Inferior parietal cortex (tissue), 1 donor: ENCODE measurements around the gene LHFPL3.
"Not testable (repeated sequence)": the region's sequence is repeated elsewhere in the genome, so short reads cannot be mapped to it uniquely, and the experiment has no call there.

ENCODE experiments used
- DNase-seq: peaks from one replicate; pipeline ENCODE4 v3.0.0-alpha.2; 2016; ENCODE audit errors: extremely low spot score

The LHFPL3 gene

DNA sequence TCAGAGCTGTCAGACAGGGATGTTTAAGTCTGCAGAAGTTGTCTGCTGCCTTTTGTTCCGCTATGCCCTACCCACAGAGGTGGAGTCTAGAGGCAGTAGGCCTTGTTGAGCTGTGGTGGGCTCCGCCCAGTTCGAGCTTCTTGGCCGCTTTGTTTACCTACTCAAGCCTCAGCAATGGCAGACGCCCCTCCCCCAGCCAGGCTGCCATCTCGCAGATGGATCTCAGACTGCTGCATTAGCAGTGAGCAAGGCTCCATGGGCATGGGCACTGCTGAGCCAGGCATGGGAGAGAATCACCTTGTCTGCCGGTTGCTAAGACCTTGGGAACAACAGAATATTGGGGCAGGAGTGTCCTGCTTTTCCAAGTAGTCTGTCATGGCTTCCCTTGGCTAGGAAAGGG, 267.2 kb downstream of the LHFPL3 start:
- DNase-seq = not testable (repeated sequence)

DNA sequence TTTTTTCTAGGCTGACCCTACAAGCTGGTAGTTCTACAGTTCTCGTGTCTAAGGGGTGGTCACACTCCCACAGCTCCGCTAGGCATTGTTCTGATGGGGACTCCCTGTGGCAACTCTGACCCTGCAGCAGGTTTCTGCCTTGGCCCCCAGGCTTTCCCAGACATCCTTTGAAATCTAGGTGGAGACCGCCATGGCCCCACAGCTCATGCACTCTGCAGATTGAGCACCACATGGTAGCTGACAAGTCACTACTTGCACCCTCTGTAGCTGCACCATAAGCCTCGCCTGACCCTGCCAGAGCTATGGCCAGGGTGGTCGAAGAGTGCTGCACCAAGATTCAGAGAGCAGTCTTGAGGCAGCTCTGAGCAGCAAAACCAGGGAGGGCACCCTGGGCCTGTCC, 275.6 kb downstream of the LHFPL3 start:
- no peak for DNase-seq

DNA sequence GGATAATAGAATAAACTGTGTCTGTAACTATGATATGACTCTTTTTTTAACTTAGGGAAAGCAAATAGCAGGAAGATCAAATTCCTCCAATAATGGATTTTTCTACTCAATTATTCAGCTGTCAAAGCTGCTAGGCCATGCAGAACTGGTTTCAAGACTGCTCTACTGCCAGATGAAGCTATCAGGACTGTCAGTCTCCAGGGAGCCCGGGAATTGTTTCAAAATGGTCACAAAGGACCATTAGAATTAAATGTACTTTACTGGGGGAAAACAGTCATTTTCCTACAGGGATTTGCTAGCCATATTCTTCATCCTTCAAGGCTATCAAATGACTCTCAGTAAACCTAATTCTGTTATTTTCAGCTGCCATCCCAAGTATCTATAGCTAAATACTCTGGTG, 276.3 kb downstream of the LHFPL3 start:
- DNase-seq = no peak

DNA sequence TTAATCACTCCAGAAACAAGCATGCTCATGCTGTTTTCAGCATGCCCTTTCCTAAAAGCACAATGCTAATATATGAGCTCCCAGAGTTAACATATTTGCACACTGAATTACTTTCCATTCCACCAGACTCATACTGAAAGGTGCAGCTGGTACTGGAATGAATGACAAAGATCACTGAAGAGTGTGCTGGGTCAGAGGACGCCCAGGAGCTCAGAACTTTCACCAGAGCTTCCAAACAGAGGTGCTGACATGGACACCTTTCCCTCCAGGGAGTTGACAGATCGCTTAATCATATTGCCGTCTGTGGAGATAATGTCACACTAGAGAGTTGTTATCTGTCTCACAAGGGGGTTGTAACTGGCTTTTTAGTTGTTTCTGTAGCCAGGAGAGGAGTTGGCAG, 292.9 kb downstream of the LHFPL3 start:
- DNase-seq = no peak

DNA sequence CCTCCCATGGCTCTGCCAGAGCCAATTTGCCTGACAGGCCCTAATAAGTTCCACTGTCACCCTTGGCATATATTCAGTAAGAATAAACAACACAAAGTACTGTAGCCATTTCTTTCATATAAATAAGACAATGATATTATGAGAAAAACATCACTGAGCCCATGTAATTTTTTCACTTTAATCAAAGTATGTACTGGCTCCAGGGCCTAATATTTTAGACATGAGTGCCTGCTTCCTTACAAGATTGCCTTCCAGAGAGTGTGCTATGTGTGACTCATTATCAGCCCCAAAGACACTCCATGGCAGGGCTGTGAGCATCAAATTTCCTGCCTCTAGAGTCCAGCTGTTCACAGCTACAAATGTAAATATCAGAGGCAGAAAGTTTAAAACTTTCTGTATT, 297.6 kb downstream of the LHFPL3 start:
- no peak for DNase-seq

DNA sequence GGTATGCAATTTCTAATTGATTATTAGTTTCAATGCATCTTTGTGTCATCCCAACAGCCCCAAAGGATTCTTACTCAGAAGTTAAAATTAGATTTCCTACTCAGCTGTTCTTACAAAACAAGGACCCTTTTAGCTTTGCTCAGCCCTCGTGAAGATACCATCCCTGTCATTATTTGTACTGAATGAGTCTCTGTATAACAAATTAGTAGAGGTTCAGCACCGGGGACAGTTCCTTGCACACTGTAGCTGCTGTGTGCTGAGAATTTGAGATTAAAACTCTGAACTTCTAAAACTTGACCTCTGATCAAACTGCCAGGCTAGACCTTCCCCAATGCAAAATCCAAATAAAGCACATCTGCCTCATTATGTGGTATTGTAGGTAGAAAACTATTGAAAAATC, 299.1 kb downstream of the LHFPL3 start:
- DNase-seq = peak; percentile 14

DNA sequence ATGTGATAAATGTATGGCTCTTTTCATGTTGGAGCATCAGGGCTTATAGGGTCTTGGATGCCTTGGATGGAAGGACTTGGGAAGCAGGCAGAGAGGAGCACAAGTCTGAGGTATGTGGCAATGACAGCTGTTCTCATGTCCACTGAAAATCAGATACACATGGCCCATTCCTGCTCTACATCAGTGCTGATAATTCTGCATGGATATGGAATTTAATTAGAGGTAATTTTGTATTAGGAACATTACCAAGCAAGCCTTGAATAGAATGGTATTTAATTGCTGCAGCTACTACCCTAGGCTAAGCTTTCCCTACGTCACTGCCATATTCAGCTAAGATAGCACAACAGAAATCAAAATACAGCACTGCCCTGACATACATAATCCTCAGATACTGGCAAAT, 299.6 kb downstream of the LHFPL3 start:
- DNase-seq = no peak

DNA sequence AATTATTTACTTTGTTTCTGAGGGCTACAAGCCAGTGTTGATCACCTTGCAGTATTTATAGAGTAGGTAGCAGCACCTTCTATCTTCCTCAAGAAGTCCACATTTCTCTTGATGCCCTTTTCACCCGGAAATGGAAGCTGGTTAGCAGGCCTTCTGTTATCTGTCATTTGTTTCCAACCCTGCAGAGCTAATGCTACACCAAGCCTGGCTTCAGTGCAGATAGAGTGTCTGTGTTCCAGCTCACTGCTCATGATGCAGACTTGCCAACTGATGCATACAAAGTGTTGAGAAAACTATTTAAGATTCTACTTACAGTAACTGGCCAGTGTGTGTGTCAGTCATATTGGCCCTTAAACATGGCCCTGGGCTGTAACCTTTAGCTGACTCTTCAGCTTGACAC, 301.0 kb downstream of the LHFPL3 start:
- DNase-seq = no peak

DNA sequence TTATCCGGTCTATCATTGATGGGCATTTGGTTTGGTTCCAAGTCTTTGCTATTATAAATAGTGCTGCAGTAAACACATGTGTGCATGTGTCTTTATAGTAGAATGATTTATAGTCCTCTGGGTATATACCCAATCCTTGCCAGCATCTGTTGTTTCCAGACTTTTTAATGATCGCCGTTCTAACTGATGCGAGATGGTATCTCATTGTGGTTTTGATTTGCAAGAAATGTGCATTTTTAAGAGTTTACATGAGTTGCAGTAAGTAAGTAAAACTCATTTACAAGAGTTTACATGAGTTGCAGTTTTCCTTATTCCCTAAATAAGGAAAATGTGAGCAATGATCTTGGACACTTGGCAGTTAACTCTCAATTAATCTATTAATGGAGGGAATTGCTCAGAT, 312.1 kb downstream of the LHFPL3 start:
- no peak for DNase-seq

DNA sequence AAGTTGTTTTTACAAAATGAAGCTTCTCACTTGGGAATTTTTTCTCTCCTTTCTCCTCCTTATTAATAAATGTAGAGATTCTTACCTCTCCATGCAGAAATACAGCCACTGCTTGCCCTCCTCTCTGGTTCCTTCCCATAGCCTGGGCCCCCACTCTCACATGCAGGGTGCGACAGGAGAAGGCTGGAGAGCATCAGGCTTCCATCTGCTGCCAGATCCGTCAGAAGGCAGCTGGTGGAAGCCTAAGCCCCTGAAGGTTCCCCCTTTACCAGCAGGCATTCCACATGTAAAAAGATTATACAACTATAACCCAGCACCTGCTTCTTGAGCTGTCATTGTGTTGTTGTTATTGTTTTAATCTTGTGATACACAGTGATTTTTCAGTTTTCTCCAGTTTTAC, 314.2 kb downstream of the LHFPL3 start:
- DNase-seq = no peak

DNA sequence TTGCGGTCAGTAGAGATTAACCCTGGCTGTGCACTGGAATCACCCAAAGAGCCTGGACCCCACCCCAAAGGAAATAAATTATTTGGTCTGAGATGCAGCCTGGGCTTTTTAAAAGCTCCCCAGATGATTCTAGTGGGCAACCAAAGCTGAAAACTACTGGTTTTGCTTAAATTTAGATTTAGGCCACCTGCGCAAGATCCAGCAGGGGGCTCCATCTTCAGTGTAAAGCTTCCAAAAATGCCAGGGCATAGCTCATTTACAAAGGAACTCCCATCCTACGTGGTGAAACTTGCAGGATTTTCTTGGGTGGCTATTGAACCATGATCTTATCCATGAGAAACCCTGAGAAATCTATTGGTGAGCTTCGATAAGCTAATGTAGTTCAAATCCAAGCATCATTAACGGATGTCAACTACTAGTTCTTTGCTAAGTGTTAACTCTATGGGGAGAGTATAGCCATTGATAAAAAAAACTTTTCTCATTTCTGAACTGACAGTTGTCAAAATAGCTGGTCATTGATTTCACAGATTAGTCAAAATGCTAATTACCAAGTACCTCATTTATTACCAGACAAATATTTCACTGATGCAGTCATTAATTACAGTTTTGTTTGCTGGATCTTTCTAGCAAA, 315.3 kb downstream of the LHFPL3 start:
- DNase-seq = no peak

DNA sequence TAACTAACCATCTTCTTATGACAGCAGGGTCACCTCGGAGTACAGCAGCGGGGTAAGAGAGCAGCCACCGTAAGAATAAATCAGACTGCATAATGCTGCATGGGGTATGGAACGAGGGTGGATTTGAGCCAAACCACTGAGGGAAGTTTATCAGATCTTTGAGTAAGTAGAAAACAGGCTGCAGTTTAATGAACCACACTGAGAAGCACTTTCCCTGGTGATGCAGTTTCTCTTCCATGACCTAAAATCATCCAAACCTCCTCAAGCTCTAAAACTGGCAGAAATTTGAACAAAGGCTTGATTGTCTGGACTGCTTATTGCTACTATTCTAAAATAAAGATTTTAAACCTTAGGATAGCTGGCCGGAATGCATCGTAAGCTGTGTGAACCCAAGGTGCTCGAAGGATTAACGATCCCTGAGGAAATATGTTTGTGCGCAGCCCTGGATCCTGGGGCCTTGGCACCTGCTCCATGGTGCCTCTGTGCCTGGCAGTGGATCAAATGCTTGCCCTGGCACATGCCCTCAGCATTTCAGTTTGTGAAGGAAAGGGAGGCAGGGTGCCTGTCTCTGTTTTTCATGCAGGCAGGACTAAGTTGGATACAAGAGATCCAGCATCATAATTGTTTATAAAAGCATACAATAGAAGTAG, 322.7 kb downstream of the LHFPL3 start:
- no peak for DNase-seq

DNA sequence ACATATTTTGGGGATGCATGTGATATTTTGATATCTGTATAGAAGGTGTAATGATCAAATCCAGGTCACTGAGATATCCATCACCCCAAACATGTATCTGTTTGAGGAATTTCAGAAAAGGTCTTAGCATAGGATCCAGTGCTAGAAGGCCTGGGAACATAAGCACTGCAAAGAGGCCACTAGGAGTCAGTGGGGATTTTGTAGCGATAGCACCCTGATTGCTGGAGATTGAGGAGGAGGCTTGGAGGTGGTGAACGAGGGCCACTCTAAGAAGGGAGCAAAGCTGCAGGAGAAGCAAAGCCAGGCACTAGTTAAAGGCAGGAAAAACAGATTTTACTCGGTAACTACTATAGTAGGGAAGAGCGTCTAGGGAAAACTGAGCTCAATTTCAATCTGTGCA, 324.0 kb downstream of the LHFPL3 start:
- no peak for DNase-seq

DNA sequence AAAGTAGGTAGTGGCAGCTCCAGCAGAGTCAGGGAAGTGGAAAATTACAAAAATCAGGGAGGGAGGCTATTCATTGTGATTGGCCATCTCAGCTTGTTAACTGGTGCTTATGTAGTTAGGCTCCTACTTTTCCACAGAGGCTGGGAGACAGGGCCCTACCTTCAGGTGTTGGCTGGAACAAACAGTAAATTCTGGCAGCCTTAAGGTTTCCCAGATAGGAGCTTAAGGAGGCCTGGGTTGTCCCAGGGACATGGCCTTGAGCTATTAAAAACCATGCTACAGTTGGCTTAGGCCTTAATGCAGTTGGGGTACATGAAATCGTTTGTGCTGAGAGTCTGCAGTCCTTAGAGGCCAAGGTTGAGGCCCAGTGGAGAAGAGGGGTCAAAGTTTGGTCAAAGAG, 324.5 kb downstream of the LHFPL3 start:
- DNase-seq = no peak

DNA sequence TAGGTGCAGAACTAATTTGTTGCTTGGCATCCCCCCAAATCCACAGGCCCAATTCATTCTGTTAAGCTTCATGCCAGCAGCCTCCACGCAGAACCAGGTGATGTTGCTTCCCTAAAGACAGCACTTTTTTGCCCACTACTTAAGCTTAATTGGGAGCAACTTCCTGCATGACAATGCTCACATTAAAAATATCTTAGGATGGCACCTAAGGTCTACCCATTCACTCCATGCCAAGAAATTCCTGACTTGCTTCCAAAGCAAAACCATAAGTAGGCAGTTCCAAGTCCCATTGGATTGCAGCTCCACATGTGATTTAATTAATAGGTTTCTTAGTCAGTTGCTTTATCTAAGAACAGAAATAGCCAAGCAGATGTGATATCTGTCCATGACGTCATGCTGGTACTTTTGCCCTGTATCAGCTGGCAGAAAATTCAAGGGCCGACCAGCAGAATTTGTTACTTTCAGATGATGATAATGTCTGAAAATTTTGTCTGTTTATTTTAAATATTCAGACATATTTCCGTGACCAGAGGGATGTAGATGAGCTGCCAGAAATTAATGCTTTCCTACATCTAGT, 325.5 kb downstream of the LHFPL3 start:
- no peak for DNase-seq

DNA sequence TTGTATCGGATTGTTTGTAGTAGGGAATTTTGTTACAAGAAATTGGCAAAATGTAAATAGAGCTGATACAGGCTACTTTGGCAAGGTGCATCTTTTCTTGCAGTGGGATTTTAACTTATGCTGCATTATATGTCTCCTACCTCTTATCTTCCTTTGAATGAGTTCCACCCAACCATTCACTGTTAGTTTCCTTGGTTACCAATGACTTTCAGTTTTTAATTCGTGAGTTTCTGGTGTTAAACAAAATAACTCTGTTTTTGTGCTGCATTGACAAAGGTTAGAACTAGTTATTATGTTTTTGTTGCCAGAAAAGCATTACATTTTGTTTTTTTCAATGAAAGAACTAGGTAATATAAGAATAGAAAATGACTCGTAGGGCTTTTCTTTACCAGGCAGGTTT, 327.2 kb downstream of the LHFPL3 start:
- DNase-seq = no peak

DNA sequence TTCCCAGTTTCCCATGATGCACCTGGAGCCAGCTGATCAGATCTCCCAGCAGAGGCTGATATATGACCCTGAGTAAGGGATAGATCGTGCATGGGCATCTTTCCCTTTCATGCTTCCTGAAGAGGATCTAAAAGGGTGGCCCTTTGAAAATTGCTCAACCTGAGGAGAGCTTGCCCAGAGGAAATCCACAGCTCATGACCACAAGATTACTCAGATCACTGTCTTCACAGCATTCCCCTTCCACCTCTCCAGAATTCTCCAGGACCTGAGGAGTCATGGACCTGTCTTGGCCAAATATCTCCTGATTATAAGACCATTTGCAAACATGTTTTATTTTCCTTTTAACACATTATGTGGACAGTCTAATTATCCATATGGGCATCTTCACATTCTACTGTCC, 328.1 kb downstream of the LHFPL3 start:
- no peak for DNase-seq

DNA sequence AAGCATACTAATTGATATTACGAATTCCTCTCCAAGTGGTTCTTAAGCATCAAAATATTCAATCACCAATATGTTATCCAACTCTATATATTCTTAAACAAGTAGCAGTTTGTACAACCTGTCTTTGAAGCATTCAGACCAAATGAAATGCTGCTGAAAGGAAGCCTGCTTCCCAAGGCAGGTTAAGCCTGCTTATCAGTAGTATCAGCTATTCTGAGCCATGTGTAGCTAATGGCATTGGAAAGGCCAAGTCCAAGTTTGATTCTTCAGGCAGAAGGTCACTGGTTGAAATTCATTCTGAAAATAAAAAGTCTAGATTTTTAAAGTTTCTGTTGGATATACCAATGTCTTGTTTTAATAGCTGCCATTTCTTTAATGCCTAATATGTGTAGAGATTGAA, 328.7 kb downstream of the LHFPL3 start:
- no peak for DNase-seq

DNA sequence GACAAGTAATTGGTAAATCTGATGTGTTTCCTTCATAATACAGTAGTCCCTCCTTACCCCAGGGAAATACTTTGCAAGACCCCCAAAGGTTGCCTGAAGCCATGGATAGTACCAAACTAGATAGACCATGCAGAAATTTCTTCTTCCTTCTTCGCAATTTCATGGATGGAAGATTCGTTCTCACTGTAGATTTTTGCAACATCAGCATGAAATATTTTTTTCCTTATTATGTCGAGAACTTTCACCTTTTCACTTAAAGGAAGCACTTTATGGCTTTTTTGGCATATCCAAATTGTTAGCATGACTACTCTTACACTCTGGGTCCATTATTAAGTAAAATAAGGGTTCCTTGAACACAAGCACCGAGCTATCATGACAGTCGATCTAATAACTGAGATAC, 333.2 kb downstream of the LHFPL3 start:
- no peak for DNase-seq

DNA sequence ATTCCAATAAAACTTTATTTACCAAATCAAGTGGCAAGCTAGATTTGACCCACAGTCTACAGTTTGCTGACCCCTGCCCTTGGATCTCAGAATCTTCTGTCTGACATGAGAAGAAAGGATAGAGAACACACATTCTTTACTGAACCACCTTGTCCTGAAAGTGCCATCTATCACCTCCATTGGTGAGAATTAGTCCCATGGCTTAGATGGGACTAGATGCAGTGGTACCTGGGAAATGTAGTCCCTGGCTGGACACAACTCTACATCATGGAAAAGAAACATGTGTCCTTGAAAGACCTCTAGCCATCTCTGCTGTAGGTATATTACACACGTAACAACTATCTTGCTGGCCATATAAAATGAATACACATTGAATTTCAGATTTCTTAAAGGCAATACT, 336.2 kb downstream of the LHFPL3 start:
- DNase-seq = no peak

DNA sequence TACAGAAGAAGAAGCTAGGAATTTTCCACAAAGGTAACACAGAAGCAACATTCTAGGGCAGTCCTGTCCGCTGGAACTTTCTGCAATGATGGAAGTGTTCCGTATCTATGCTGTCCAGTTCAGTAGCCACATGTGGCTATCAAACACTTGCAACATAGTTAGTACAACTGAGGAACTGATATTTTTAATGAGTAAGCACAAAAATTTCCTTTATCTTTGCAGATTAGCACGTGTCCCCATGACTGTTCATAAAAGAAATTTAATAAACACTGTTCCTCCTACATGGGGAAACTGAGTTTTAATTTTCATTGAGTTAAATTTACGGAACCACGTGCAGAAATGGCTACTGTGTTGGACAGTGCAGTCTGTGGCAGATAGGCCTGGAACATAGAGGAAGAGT, 349.2 kb downstream of the LHFPL3 start:
- DNase-seq = no peak

DNA sequence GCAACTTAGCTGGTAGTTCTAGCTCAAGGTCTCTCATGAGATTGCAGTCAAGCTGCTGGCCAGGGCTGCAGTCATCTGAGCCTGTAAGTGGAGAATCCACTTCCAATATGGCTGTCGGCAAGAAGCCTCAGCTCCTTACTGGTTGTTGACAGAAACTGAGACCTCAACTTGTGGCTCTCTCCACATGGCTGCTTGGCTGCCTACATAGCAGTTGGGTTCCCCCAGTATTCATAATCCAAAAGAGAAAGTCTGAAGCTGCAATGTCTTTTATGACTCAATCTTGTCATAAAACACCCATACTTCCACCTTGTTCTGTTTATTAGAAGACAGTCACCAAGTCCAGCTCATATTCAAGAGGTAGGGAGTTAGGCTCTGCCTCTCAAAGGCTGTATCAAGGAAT, 350.7 kb downstream of the LHFPL3 start:
- no peak for DNase-seq

DNA sequence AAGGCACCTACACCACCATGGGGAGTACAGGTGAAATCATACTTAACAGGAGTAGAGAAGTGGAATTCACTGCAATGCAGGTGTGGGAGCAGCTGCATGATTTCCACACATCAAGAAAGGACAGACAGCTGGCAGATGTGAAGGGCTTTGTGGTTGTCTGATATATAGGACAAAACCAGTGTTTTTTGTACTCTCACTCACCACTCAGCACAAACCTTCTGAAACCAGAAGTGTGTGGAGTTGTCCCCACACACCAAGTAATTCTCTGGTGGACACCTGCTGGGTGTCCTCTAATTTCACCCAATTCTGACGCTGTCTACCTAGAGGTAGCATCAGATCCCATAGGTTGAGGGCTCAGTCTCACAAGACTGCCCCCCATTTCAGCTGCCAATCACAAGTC, 357.9 kb downstream of the LHFPL3 start:
- no peak for DNase-seq

DNA sequence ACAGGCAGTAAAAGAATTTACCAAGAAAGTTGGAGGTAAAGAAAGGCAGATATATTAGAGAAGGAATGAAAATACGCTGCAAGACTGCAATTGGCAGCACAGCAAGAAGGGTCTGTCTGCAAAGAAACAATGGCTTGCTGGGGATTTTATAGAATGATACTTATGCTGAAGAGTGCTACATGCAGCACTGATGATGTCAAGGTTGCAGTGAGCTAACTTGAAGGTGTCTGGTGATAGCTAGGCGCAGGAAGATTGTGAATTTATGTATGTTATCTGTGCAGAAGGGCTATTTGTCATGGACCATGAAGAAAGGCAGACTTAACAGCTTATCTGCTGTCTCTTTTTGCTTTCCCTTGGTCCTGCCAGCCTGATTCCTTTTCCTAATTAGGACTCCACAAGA, 366.3 kb downstream of the LHFPL3 start:
- no peak for DNase-seq
